Measurements from ENCODE around the gene GLRX3.
"Not testable (repeated sequence)": the region's sequence is repeated elsewhere in the genome, so short reads cannot be mapped to it uniquely, and the experiment has no call there.

GLRX3 gene

DNA sequence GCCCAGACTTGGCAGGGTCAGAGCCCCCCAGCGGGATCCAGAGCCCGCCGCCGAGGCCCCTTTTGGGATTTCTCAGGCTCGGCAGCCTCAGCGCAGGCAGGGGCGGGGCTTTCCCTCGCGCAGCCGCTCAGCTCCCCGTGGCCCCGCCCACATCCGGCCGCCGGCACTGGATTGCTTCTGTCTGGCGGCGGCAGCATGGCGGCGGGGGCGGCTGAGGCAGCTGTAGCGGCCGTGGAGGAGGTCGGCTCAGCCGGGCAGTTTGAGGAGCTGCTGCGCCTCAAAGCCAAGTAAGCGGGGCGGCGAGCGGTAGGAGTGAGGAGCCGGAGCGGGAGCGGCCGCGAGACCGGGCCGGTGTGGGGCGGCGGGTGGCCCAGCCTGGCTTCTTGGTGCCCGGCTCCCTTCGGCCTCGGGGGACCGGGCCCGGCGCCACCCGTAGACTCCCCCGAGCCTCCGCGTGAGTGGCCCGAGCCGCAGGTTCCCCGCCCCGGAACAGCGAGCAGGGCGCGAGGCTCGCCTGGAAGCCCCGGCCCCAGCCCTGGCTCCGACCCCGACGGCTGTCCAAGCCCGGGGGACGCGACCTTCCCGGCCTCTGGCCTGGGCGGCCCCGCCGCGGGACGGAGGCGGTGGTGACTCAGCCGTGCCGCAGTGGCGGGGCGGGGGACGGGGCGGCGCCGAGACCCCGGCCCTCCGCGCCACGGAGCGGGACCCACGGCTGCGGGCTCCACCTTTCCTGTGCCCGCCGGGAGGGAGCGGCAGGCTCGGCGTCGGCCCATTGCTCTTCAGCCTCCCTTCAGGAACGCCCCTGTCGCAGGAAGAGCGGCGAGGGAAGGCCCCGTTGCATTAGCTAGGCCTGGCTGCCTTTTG, at the start of gene GLRX3:
GLRX3 (plus strand) TSS at position 166 of the 864 bp plus-strand sequence; CDS start at position 196, 30 bp downstream.
- peak; percentile 69 to 77 for DNase-seq

DNA sequence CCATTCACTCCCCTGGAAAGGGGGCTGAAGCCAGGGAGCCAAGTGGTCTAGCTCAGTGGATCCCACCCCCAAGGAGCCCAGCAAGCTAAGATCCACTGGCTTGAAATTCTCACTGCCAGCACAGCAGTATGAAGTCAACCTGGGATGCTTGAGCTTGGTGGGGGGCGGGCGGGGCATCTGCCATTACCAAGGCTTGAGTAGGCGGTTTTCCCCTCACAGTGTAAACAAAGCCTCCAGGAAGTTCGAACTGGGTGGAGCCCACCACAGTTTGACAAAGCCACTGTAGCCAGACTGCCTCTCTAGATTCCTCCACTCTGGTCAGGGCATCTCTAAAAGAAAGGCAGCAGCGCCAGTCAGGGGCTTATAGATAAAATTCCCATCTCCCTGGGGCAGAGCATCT, 45.6 kb upstream of the GLRX3 start:
- not testable (repeated sequence) for DNase-seq

DNA sequence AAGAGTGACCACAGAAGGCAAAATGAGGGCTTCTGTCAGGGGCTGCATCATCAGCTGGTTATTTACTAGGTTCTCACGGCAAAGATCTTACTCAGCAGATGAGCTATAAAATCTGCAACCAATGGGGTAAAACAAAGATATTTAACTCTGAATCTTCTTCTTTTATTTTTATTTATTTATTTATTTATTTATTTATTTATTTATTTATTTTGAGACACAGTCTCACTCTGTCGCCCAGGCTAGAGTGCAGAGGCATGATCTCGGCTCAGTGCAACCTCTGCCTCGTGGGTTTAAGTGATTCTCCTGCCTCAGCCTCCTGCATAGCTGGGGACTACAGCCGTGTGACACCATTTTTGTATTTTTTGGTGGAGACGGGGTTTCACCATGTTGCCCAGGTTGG, 36.8 kb upstream of the GLRX3 start:
- no peak for DNase-seq

DNA sequence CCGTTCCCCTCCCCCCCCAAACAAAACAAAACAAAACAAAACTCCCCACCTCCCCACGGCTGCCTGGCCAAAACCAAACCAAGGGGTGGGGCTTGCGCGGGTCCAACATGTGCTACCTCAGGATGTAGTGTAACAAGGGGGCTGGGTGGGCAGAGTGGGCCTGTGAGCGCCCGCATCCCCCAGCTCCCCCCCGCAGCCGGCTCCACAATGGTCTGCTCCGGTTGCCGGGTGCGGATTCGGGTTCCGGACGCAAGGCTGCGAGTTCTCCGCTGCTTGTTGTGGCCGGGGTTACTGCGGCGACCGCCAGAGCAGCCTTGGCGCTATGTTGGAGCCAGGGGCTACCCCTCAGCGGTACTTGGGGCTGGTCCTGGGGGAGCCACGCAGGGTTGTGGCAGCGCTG, 30.5 kb upstream of the GLRX3 start:
- no peak for DNase-seq

DNA sequence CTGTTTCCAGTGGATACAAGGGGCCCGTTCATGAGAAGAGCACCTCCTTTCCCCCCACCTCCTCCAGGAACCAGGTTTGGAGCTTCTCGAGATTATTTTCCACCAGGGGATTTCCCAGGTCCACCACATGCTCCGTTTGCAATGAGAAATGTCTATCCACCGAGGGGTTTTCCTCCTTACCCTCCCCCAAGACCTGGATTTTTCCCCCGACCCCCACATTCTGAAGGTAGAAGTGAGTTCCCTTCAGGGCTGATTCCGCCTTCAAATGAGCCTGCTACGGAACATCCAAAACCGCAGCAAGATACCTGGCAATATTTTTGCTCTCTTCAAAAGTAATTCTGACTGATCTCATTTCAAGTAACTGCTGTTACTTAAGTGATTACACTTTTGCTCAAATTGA, 28.0 kb upstream of the GLRX3 start:
- not testable (repeated sequence) for DNase-seq

DNA sequence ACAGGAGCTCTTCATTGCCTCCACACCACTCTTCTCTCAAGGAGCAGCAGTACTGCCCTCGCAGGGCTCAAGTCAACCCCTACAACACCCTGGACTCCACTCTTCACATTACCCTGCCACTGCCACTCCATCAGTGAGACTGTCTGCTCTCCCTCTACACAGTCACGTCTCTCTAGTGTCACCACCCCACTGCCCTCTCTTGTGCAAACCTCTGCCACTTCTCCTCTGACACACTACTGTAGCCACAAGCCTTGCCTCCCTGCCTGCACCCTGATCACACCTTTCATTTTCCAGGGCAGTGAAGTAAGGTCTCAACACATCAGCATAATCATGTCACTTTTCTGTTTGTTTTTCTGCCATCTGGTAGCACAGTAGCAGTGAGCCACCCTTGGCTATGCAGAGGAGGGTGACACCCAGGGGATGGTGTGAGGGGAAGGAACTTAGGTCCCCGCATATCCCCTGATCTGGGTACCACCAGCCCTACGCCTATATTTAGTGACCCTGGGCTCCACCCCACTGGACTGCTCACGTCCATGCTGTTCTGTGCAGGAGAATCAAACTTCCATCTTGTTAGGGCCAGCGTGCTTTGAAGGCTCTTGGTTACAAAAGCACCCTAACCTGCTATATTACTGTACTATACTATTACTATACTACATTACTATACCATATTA, 27.1 kb upstream of the GLRX3 start:
- DNase-seq = no peak

DNA sequence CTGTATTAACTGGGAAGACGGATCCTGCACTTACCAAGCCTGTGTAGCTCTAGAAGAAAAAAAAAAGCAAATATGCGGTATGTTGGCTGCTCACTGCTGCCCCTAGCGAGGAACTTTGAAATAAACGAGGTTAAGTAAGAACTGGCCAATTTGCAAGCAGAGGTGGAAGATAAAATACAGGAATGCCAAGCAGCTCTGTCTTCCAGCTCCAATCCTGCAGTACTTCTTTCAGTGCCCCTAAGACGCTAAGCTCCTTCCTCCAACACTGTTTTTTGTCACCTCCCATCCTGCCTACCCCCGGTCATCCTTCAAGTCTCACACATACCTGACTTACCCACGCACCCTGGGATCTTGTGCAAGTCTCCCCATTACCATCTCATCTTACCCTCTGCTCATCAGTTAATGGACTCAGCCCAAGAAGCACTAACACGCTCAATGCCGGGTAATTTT, 26.4 kb upstream of the GLRX3 start:
- DNase-seq = peak; percentile 56 to 58

DNA sequence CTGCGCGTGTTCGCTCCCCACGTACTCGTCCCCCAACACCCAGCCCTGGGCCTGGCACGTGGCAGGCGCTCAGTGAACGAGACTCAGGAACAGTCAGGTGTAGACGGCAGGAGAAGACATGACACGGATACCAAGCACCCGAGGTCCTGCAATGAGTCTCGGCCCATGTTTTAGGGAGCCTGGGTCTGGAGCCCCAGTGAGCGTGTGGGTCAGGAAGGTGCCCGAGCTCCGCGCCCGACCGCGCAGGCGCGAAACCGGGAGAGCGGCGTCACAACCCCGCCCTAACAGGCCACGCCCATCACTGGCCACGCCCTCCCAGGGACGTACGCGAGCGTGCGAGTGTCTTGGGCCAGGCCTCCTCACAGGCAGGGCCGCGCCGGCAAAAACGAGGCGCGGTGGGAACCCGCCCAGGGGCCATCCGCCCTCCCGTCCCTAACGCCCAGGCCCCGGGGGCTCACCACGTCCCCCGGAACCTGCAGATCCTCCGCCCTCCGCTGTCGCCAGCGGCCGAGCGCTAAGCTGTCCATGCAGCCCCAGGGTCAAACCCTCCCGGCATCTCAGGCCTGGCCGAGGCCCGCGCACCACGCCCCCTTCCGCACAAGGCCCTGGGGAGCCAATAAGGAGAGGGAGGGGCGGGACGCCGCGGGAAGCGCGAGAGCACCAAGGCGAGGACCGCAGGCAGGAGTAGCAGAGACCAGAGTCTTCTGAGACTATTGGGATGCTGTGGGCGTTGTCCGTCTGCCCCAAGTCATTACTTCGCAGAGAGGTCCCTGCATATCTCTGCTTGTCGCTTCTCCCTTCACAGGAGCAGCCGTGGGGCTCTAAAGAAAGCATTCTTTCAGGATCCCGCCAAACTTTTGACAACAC, 25.7 kb upstream of the GLRX3 start, which contains the start of gene C10orf143:
C10orf143 (minus strand) TSS at position 585 of the 867 bp plus-strand sequence; CDS start at position 527, 58 bp downstream.
- DNase-seq = peak; percentile 94 to 100

DNA sequence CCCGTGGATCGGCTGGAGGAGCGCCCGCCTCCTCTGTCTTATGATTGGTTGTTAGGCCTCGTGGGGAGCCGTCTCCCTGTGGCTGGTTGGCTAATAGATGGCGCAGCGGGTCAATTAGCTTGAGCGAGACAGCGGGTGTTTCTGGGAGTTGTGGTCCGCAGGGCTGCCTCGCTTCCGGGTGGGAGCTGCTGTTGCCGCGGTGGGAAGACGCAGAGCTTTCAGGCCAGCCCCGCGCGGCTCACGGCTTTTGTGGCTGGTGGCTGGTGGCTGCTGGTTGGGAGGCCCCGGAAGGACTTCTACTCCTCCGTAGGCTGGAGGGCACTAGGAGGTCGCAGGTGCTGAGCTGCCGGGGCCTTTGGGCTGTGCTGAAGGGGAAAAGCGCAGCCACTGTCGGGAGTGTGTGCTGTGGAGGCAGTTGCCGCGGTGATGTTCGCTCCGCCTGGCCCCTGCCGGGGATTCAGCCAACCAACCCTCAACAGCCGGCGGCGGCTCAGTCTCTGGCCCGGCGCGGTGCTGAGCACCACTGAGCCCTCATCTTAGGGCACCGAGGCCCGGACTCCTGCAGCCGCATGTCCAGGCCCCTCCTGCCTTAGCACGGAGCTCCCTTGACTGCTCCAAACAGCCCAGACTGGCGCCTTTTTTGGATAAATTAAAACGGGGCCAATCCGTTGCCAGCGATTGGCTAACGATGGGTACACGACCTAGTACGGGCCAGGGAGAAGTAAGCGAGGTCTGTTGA, 24.9 kb upstream of the GLRX3 start:
- DNase-seq = peak in 1 of 2 donors; percentile 96

DNA sequence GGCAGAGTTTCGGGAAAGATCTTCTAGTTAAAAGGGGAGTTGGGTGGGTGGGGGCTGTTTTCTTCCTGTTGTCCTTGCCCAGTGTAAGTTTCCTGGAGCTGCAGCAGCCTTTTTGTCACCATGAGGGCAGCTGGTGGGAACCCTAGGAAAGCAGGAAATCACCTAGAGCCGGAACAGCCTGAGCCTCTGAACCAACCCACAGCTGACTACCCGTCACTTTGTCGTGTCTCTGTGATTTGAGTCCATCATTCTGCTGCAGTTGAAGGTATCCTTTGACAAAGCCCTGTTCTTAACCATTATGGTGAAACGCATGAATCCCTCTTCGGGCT, 24.4 kb upstream of the GLRX3 start:
- DNase-seq = no peak

DNA sequence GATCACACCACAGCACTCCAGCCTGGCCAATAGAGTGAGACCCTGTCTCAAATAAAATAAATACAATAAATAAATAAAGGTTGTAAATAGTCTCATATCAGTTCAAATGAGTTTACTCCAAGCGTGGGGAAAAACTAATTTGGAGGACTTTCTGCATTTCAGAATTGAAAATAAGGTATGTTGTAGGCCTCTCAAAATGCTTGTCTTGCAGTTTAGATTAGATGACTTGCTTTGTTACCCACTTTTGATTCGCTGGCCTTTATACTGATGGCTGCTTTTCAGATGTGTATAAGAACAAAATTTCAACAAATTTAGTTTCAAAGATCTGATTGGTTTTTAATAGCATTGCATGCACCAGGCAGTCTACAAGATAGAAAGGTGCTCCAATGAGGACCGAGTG, 23.4 kb upstream of the GLRX3 start:
- no peak for DNase-seq

DNA sequence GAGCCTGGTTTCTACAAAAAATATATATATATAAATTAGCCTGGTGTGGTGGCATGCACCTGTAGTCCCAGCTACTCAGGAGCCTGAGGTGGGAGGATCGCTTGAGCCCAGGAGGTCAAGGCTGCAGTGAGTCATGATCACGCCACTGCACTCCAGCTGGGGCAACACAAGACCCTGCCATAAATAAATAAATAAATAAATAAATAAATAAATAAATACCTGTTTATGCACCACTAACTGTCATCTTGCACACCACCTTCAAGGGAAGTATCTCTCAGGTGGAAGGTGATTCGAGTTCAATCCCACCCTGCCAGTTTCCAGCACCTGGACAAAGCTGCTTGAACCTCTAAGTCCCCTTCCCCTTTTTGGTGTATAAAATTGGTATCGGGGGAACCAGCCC, 19.2 kb upstream of the GLRX3 start:
- DNase-seq = not testable (repeated sequence)

DNA sequence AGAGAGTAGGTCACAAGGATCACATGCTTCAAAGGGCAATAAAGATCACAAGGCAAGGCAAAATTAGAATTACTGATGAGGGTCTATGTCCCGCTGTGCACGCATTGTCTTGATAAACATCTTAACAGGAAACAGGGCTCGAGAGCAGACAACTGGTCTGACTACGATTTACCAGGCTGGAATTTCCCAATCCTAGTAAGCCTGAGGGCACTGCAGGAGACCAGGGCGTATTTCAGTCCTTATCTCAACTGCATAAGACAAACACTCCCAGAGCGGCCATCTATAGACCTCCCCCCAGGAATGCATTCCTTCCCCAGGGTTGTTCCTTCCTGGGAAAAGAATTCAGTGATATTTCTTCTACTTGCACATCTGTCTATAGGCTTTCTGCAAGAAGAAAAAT, 18.7 kb upstream of the GLRX3 start:
- DNase-seq = not testable (repeated sequence)

DNA sequence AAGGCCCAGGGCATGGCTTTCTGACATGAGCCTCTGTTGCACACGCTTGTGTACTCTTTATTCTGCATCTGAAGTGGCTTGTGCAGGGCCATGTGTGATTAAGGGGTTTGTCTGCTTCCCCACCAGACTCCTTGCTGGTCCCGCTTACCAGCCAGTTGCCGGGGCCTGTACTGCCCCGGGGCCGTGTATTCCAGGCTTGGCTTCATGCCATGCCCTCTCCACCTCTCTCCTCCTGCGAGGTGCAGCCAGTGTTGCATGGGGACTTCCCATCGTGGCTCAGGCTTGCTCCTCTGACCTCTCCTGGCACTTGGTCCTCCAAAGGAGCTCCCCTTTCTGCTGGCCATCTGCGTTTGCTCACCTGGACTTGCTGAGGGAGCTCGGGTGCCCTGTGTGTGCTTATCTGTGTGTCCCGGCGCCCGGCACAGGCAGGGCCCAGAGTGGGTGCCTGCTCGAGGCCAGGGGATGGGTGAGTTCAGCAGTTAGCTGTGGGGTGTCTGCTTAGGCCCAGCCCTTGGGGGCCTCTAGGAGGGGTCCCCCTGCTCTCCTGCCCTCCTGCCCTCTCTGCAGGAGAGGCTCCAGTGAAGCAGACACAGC, 14.6 kb upstream of the GLRX3 start:
- DNase-seq = no peak

DNA sequence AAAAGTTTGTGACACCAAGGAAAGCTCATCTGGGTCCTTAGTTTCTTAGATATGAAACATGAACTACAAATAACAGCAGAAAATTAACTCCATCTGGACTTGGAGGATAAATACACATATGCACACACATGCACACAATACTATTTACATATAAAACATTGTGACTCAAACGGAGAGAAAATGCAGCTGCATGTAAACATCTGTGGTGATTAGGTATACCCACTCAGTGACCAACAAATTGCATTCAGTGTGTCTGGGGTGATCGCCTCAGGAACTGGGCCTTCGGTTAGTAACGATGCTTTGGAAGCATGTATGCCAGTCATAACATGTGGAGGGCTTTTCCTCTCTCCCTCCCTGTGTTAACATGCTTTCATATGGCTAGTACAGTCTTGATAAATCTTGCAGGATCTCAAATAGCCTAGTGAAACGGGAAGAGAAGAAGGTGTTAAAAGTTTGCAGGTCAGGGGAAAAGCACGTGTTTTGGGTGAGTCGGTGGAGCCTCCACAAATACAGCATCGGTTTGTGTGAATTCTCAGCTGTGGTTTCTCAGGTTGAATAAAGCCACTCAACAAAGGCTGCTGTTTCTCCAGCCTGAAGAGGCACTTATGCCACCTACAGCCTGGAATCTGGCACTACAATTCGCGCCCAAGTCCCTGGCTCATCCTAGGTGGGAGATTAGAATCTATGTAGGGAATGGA, 8.7 kb upstream of the GLRX3 start:
- DNase-seq = peak in 1 of 2 donors; percentile 18

DNA sequence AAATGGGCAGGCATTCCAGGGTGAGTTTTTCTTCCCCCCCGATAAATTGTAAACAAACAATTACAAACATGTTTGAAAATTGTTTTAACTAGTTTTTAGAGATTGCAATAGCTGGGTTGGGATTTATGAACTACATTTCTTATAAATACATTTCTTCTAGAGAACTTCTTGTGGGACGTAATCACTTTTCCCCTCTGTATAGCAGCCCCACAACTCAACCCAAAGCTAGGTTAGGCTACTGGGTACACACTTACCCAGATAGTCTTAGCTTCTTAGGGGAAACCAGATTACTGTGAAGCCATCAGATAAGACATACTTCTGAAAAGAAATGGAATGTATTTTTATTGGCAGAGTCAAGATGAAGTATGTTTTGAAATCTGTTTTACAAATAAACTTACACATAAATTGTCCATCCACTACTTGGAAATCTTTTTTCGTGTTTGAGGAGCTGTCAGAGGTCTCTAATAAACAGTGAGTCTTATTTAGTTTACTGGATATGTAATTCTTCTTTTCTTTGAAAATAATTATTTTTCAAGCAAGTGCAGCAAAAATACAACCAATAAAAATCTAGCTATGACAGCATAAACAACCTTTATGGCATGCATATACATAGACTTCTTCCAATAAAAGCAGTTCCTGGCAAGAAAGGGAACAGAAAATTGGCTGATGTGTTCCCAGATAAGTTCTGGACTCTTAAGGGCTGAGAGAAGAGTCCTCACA, 8.0 kb upstream of the GLRX3 start:
- DNase-seq = no peak

DNA sequence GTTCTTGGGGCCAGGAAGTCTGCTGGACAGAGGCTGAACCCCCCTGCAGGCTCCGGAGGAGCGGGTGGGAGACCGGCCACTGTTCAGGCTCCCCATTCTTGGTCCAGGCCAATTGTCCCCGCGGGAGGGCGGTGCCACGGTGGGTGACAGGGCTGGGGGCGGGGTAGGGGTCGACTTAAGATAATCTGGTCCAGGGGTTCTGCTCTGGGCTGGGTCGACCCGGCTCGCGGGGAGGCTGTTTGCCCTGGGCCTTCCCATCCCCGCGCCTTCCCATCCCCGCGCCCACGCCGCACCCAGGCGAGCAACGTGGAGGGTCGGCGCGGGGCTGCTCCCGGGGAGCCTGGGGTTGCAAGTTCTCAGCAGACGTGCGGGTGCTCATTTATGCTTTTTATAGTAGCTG, 7.3 kb upstream of the GLRX3 start:
- no peak for DNase-seq

DNA sequence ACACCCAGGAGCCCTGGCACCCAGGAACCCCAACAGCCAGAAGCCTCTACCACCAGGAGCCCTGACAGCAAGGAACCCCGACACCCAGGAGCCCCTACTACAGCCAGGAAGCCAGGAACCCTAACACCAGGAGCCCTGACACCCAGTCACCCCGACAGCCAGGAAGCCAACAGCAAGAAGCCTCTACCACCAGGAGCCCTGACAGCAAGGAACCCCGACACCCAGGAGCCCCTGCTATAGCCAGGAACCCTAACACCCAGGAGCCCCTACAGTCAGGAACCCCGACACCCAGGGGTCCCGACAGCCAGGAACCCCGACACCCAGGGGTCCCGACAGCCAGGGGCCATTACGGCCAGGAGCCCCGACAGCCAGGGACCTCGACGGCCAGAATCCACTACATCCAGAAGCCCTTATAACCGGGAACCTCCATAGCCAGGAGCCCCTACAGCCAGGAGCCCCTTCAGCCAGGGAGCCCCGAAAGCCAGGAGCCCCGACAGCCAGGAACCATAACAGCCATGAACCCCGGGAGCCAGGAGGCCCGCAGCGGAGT, 440 bp upstream of the GLRX3 start:
- no peak for DNase-seq

DNA sequence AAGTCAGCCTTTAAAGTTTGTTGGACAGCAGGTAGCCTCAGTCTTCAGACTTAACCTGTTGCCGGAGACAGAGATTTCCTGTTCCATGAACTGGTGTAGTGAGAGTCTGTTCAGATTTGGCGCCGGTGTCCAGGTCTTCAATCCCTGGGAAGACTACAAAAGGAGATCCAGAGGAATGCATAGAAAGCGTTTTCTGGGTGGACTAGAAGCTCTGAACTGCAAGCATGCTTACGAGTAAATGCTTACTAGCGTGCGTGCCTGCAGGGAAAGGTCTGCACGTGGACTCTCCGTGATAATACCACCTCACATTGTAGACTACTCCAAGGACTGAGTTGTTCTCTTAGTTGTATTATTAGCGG, 878 bp downstream of the GLRX3 start:
- no peak for DNase-seq

DNA sequence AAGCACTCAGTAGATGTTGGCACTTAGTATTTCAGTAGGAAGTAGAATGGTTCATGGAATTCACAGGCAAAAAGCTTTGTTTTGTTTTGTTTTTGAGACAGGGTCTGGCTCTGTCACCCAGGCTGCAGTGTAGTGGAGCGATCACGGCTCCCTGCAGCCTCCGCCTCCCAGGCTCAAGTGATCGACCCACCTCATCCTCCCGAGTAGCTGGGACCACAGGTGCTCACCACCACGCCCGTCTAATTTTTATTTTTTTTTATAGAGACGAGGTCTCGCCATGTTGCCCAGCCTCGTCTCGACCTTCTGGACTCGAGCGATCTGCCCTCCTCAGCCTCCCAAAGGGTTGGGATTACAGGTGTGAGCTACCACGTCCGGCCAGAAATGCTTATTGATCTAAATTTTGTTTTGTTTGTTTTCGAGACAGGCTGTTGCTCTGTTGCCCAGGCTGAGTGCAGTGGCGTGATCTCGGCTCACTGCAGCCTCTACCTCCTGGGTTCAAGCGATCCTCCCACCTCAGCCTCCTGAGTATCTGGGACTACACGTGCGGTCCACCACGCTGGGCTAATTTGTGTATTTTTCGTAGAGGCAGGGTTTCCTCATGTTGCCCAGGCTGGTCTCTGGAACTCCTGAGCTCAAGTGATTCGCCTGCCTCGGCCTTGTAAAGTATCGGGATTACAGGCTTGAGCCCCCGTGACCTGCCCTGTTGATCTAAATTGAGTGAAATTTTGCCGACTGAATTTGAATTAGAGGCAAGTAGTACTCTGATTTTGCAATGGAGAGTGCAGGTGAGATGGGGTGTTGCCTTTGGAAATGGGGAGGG, 1.7 kb downstream of the GLRX3 start:
- DNase-seq = no peak
